Measurements from ENCODE around the gene UPK3A. TPM values are rescaled to one million over a fixed set of nuclear protein-coding genes. Genes with fewer than 3 reads are reported as not detected.

UPK3A gene
- total RNA-seq, 1 donor from 2014 or later, result not detected

DNA sequence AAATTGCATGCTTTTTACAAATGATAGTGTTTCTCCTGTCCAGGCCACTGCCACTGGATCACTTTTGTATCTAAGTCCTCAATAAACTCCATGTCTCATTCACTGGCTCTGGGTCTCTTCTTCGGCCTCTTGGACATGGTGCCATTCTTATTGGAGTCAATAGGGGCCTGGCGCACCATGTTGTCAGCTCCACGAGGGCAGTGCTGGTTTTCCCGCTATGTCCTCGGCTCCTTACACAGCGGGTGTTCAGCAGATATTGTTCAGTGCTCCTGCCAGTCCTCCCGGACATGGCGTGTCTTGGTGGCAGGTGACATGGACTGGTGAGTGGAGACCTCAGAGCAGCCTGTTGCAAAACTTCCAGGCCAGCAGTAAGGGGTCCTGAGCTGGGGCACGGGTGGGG lies 21.4 kb downstream of the UPK3A start:
- no peaks in the 10 kb centered on the region for H3K36me3 ChIP-seq
- H3K4me3 ChIP-seq, result no peak overlapping the region
- intact Hi-C loops (cut with DNase I), result no loop called here
- H3K27me3 ChIP-seq, result no peaks in the 10 kb centered on the region
- H3K4me1 ChIP-seq, result peaks cover 13% of the 10 kb centered on the region
- no peak for DNase-seq (ENCODE audit: extremely low spot score in 2 of 2)
- TF ChIP-seq, protein P1, sequence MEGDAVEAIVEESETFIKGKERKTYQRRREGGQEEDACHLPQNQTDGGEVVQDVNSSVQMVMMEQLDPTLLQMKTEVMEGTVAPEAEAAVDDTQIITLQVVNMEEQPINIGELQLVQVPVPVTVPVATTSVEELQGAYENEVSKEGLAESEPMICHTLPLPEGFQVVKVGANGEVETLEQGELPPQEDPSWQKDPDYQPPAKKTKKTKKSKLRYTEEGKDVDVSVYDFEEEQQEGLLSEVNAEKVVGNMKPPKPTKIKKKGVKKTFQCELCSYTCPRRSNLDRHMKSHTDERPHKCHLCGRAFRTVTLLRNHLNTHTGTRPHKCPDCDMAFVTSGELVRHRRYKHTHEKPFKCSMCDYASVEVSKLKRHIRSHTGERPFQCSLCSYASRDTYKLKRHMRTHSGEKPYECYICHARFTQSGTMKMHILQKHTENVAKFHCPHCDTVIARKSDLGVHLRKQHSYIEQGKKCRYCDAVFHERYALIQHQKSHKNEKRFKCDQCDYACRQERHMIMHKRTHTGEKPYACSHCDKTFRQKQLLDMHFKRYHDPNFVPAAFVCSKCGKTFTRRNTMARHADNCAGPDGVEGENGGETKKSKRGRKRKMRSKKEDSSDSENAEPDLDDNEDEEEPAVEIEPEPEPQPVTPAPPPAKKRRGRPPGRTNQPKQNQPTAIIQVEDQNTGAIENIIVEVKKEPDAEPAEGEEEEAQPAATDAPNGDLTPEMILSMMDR (IDR thresholded peaks at IDR 0.05), result no peak
- TF ChIP-seq POLR2A (IDR thresholded peaks at IDR 0.05) (no peak), POLR2AphosphoS5 (IDR thresholded peaks at IDR 0.05; ENCODE audit: insufficient read depth in 1 of 2, low read depth in 1 of 2) (no peak)
- H3K27ac ChIP-seq, result no peak overlapping the region
- no peaks in the 10 kb centered on the region for H3K9me3 ChIP-seq

DNA sequence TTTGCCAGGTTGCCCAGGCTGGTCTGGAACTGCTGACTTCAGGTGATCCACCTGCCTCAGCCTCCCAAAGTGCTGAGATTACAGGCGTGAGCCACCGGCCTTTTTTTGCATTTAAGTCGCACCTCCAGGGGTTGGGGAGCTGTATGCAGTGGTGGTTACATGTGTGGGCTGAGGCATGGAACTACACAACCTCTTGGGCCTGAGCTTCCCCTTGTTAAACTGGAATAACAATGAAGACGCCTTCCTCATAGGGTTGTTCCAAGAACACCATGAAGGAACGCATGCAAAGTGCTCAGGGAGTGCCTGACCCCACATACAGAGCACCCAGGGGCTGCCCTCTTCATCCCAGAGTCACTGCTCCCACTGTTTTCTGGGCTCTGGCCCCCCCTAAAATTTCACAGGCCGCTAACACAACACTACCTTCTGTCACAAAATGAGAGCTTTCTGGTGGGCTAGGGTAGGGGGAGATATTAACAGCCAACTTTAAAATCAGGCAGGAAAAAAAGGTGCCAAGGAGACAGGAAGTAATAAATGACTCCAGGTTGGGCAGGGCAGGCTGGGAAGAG lies 23.7 kb downstream of the UPK3A start:
- DNase-seq (ENCODE audit: extremely low spot score in 2 of 2), result no peak
- intact Hi-C loops (cut with DNase I), result no loop called here
- Histone ChIP-seq H3K27ac (no peak overlapping the region), H3K4me3 (peak overlapping the region in 1 of 2 donors; percentile 98), H3K27me3 (no peaks in the 10 kb centered on the region), H3K9me3 (no peaks in the 10 kb centered on the region), H3K36me3 (no peaks in the 10 kb centered on the region), H3K4me1 (peaks cover 20% of the 10 kb centered on the region)
- TF ChIP-seq POLR2AphosphoS5 (IDR thresholded peaks at IDR 0.05; ENCODE audit: insufficient read depth in 1 of 2, low read depth in 1 of 2) (no peak), POLR2A (IDR thresholded peaks at IDR 0.05) (no peak)
- TF ChIP-seq, protein P1 (IDR thresholded peaks at IDR 0.05), result no peak

DNA sequence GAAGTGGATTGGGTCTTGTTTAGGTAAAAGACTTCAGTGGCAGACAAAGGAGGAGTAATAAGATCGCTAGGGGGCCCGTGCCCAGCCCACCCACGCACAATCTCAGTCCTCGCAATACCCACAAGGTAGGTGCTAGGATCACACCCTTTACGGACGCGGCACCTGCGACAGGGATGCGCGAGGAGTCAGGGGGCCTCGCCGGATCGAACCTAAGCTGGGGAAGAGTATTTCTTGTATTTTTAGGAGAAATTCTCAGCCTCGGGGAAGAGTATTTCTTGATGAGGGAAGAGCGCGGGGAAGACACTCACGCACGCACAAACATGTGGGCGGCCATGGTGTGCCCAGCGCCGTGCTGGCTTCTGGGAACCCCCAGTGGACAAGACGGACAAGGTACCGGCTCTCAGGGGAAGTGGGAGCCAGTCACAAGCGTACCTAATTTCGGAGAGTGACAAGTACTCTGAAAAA lies 24.2 kb downstream of the UPK3A start:
- TF ChIP-seq, protein P1 (IDR thresholded peaks at IDR 0.05), result no peak
- TF ChIP-seq POLR2A (IDR thresholded peaks at IDR 0.05) (no peak), POLR2AphosphoS5 (IDR thresholded peaks at IDR 0.05; ENCODE audit: insufficient read depth in 1 of 2, low read depth in 1 of 2) (no peak)
- intact Hi-C loops (cut with DNase I), result no loop called here
- Histone ChIP-seq H3K27me3 (no peaks in the 10 kb centered on the region), H3K9me3 (no peaks in the 10 kb centered on the region), H3K27ac (peak overlapping the region; percentile 92), H3K4me3 (peak overlapping the region; percentile 95 to 98), H3K4me1 (peaks cover 20% of the 10 kb centered on the region), H3K36me3 (no peaks in the 10 kb centered on the region)
- DNase-seq (ENCODE audit: extremely low spot score in 2 of 2), result no peak

DNA sequence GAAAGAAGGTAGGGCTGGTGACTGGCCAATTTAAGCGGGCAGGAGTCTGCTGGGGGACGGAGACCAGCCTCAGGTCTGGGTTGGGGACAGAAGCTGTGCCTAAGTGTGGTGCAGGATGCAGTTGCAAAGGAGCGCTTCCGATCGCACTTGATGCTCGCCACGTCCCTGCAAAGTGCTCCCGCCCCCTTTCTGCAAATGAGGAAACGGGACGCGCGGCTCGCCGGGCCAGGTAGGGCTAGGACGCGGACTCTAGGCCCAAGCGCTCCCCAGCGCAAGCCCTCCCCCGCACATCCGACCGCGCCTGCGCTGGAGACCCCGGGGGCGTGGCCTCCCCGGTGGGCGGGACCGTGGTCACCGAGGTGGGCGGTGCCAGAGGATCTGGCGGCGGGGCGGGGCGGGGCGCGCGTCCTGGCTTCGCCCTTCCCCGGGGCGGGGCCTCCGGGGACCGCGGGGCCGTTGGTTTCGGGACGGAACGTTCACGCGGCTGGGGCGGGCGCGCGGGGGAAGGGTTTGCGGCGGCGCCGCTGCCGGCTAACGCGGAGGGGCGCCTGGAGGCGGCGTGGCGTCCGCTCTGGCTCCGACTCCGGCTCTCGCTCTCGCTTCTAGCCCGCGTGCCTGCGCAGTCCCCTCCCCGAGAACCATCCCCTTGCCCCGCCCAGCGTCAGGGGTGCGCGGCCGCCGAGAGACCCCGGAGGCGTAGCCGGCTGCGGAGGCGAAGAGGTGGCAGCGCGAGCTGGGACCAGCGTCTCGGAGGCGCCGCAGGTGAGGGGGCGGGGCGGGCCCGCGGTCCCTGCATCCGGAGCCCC lies 24.9 kb downstream of the UPK3A start, which contains the start of gene FAM118A:
Gene FAM118A (plus strand): TSS at position 513 of the 806 bp plus-strand sequence. CDS start 12,446 bp downstream, outside the sequence.
- H3K4me1 ChIP-seq, result peaks cover 20% of the 10 kb centered on the region
- no peaks in the 10 kb centered on the region for H3K27me3 ChIP-seq
- H3K9me3 ChIP-seq, result no peaks in the 10 kb centered on the region
- peak within 1 kb of the TSS; percentile 95 to 98 for H3K4me3 ChIP-seq
- H3K36me3 ChIP-seq, result no peaks in the 10 kb centered on the region
- H3K27ac ChIP-seq, result peak within 1 kb of the TSS; percentile 92
- DNase-seq (ENCODE audit: extremely low spot score in 2 of 2), result no peak
- intact Hi-C loops (cut with DNase I), result loop anchor here (10.0 kb wide), 1 partner anchor 235 kb away; no protein-coding TSS in a partner anchor
- TF ChIP-seq POLR2A (IDR thresholded peaks at IDR 0.05) (peak in 1 of 2 donors; percentile 63), POLR2AphosphoS5 (IDR thresholded peaks at IDR 0.05; ENCODE audit: insufficient read depth in 1 of 2, low read depth in 1 of 2) (peak; percentile 53 to 81)
- TF ChIP-seq, protein P1 (IDR thresholded peaks at IDR 0.05), result peak in 1 of 3 experiments; percentile 19
